ENCODE measurements around the gene YIF1A.
"Not testable (repeated sequence)": the region's sequence is repeated elsewhere in the genome, so short reads cannot be mapped to it uniquely, and the experiment has no call there.

Gene YIF1A

DNA sequence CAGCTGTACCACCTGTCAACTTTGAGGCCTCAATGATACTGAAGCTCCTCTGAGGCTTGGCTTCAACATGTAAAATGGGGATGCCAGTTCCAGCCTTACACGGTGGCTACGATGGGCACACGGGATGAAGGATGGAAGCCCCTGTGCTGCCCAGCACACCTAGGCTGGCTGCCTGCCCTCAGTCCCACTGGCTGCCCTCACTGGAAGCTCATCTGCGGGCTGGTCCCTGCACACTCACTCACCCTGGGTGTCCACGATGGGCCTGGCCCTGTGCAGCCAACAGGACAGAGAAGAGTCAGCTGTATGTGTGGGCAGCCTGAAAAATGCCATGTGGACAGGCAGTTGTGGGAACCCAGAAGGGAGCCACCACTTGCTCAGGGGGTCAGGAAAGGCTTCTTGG lies 2.2 kb downstream of the YIF1A start:
- no peak for DNase-seq (ENCODE audit: low read depth)

DNA sequence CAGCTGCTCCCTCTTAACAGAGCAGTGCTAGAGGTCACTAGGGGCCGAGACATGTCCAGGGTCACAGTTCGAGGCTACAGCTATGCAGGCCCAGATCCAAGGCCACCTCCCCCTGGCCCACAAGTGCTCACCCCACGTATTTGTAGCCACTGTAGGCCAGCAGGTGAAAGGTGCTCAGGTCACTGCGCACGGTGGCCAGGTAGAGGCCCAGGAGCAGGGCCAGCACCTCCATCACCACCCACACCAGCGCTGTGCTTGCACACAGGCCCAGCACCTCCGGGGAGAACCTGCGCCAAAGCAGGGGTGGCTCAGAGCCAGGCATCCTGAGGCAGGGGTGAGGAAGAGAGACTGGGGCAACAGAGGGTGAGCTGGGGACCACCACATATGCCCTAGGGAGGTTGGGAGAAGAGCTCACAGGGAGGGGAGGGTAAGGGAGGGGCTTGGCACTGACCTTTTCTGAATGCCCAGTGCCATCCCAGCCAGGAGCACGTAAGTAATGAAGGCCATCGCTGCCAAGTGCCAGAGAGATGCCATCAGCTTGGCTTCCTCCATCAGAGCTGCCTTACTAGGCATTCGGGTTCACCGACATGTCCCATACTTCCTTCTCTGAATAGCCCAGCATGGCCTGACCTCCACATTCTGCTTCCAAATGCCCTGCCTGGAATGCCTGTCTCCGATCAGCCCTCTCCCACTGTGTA lies 3.5 kb downstream of the YIF1A start:
- DNase-seq (ENCODE audit: low read depth), result no peak

- DNase-seq (ENCODE audit: low read depth), result no peak
These were observed 4.3 kb downstream of the YIF1A start for GRCh38 chr11:66284526-66285078.

- DNase-seq (ENCODE audit: low read depth), result no peak
These were observed 5.4 kb downstream of the YIF1A start for GRCh38 chr11:66283461-66284105.

DNA sequence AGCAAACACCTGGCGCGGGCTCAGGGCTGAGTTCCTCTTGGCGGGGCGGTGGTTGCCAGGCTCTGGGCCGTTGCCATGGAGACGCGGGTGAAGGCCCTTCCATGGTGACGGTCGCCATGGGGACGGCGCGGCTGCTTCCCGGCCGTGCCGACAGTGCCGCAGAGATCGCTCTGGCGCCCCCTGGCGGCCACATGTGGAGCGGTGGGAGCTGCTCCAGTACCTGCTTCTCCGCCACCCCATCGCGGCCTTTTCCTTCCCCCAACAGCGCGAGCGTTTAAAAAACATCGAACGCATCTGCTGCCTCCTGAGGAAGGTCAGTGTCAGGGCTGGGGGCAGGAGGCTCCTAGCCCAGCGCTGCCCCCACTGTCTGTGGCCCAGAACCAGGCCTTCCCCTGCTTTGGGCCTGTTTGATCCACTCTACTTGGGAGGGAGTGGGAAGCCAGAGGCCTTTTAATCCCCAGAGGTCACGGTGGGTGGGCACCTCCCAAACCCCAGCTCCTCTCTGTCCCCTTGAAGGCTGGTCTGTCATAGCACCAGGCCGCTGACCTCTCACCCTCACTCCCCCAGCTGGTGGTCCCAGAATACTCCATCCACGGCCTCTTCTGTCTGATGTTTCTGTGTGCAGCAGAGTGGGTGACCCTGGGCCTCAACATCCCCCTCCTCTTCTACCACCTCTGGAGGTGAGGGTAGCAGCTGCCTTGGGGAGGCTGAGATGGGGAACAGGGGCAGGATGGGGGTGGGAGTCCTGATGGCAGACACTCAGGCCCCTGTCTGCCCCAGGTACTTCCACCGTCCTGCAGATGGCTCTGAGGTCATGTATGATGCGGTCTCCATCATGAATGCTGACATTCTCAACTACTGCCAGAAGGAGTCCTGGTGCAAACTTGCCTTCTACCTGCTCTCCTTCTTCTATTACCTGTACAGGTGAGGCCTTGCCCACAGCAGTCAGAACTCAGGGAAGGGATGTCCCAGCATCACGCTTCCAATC lies 6.2 kb downstream of the YIF1A start:
- DNase-seq (ENCODE audit: low read depth), result peak; percentile 94

DNA sequence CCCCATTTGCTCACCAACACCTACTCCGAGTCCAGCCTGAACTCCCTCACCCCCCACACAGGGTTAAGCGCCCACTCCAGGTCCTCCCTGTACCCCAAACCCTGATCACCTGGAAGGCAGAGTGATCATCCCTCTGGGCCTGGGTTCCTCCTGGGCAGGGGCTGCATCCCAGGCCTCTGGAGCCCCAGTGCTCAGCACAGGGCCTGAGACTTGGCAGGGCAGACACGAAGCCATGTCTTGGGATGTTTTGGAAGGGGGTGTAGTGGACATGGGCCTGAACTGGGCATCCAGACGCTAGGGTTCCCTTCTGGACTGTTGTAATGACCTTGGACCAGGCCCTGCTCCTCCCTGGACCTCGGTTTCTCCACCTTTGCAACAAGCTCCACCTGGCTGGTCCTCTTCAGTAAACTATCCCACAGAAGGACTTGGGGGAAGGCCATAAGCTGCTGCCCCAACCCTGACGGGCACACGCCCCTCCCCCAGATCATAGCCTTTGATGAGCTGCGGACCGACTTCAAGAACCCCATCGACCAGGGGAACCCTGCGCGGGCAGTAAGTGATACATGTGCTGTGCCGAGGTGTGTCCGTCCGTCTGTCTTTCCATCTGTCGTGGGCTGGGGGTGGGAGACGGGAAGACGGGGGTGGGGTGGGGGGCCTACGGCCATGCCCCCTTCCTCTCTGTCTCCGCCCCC lies 7.0 kb downstream of the YIF1A start:
- DNase-seq (ENCODE audit: low read depth), result no peak

DNA sequence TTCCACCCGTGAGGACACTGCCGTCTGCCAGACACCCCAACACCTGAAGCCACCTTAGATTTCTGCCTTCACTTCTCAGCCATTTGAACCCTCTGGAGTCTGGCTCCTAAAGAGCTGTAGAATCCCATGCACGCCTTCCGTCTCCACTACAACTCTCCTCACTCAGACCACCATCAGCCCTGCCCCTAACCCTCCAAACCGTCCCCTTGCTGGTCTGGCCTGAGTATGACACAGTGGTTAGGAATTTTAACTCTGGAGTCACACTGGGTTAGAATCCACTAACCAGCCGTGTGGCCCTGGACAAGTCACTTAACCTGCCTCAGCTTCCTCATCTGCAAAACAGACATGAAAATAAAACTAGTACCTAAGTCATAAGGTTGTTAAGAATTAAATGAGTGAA lies 7.9 kb downstream of the YIF1A start:
- no peak for DNase-seq (ENCODE audit: low read depth)

GRCh38 chr11:66280428-66280827 lies 8.5 kb downstream of the YIF1A start:
- DNase-seq (ENCODE audit: low read depth), result no peak

DNA sequence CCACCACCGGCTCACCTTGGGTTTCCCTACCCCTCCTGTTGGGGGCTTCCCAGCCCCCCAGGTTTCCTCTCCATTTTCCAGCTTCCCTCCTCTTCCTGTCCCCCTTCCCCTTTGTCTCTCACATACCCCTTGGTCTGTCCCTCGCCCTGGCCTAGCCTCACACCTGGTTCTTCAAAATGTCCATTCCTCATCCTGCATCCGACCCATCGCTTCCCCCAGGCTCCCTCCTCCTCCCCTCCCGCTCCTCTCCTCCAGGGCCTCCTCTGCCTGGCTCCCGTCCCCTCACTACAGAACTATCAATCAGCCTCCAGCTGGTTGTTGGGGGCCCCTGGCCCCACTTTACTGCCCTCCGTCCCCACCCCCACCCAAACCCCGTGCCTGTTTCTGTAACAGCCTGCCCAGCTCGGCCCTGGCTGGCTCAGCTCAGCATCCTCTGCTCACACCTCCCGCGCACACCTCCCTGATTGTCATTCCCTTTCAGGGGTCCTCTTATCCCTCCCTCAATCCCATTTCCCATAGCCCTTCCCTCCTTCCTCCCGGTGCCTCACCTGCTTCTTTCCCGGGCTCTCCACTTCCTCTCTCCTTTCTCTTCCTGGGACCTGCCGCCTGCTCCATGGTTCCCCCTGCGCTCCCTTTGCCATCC lies 9.7 kb downstream of the YIF1A start:
- DNase-seq (ENCODE audit: low read depth), result no peak

DNA sequence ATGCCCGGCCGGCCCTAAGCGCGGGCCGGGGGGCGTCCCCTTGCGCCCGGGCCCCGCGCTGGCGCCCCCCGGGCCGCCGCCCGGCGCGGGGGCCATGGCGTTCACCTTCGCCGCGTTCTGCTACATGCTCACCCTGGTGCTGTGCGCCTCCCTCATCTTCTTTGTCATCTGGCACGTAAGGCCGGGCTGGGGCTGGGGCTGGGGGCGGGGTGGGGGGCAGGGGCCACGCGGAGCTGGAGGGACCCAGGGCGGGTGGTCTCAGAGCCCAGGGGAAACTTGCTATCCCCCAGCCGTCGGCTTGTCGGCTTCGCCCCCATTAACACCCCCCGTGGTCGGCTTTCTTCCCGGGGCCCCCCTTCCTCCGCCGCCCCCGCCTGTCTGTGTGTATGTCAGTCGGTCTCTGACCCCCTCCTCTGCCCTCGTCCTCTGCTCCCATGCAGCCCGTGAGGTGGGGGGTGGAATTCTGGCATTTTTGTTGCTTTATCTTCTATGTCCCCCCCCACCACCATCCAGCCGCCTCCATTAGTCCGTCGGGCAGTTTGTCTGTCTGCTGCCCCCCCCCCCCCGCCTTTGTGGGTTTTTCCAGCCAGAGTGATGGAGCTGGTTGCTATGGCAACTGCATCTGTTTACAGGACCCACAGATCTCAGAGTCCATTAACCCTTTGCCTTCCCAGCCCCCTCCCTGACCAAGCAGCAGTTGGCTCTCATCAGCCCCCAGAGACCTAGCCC lies 10.4 kb downstream of the YIF1A start:
- peak; percentile 46 for DNase-seq (ENCODE audit: low read depth)

DNA sequence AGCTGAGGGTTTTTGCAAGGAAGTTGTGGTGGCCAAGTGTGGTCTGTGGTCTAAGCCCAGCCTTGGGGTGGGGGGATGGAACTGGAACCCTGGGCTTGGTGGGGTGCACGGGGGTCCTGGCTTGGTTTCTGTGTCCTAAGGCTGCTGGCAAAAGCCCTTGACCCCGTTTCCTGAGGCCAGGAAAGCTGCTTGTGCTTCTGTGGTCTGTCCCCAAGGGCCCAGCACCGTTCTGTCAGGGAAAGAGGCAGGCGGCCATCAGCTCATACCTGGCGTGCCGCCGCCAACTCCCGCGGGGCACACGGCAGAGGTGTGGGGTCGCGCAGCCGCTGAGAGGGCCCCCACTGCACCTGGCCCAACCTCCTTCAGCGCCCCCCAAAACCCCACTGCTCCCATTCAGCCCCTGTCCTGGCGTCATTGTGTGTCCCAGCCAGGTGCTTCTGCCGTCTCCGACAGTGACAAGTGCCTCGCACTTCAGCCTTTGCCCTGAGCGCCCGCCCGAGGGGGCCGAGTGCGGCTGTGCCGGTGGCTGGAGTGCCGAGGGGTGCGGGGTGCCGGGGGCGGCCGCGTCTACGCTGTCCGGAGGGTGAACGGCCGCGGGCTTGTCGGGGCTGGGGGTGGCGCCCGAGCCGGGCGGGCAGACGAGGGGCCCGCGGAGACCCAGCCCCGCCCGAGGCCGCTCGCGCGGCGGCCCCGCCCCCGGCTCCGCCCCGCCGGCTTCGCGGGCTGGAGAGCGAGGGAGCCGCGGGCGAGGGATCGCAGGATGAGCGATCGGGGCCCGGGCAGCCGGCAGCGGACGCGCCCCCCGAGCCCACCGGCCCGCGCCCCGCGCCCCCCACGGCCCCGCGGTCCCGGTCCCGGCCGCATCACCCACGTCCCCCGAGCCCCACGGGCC lies 11.2 kb downstream of the YIF1A start, which contains the start of gene CNIH2:
CNIH2 (plus strand) TSS at position 705 of the 892 bp plus-strand sequence. CDS start 282 bp downstream, outside the sequence.
- no peak for DNase-seq (ENCODE audit: low read depth)

DNA sequence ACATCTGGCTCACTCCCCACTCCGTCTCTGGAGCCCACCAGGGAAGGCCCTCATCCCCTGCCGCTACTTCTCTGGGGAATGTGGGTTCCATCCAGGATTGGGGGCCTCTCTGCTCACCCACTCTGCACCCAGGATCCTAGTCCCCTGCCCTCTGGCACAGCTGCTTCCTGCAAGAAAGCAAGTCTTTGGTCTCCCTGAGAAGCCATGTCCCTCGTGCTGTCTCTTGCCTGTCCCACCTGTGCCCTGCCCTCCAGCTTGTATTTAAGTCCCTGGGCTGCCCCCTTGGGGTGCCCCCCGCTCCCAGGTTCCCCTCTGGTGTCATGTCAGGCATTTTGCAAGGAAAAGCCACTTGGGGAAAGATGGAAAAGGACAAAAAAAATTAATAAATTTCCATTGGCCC lies 11.9 kb downstream of the YIF1A start:
- not testable (repeated sequence) for DNase-seq (ENCODE audit: low read depth)

- not testable (repeated sequence) for DNase-seq (ENCODE audit: low read depth)
These were observed 12.3 kb downstream of the YIF1A start for GRCh38 chr11:66276619-66277018.

- no peak for DNase-seq (ENCODE audit: low read depth)
These were observed 12.8 kb downstream of the YIF1A start for GRCh38 chr11:66275984-66276612.

DNA sequence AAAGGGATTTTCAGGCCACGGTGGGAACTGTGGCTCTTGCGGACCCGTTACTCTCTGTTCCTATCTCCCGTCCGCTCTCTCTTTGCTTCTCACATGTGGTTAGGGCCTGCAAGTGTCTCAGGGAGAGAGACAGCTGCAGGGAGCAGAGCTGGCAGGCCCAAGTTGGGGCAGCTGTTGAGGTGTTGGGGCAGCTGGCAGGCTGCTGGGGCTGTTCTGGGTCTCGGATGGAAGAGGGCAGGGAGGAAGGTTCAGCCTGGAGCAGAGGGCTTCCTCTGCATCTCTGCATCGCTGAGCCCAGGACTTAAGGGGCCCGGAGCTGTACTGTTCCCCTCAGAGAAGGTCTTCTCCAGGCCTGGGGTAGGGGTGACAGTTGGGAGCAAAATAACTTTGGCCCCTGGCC lies 13.5 kb downstream of the YIF1A start:
- no peak for DNase-seq (ENCODE audit: low read depth)

GRCh38 chr11:66274219-66274618 lies 14.7 kb downstream of the YIF1A start:
- no peak for DNase-seq (ENCODE audit: low read depth)

GRCh38 chr11:66272596-66272995 lies 16.3 kb downstream of the YIF1A start:
- no peak for DNase-seq (ENCODE audit: low read depth)

DNA sequence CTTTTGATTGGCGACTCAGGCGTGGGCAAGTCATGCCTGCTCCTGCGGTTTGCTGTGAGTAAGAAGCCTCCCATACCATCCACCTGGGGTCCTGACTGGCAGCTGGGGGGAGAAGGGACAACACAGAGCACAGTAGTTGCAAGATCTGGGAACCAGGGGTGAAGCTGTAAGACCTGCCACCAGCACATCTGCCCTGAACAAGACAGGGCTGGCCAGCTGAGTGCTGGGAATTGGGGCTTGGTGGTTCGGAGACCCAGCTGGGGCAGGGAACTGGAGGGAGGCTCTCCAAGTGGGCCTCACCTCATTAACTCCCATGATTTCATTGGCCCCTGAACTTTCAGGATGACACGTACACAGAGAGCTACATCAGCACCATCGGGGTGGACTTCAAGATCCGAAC lies 17.1 kb downstream of the YIF1A start:
- DNase-seq (ENCODE audit: low read depth), result no peak

Data from iris pigment epithelial cell (primary cell).